ENCODE measurements around the gene ANO6. TPM values are rescaled to one million over a fixed set of nuclear protein-coding genes. Genes with fewer than 3 reads are reported as not detected.

Gene ANO6
- total RNA-seq, 2 donors from 2014 or later, result 25.3 to 27.0 TPM

GRCh38 chr12:45342171-45342570, 126.3 kb downstream of the ANO6 start:
- ATAC-seq (replicated peaks in 1 of 2), result no peak
- Mint-ChIP-seq H3K4me3 (no peak overlapping the region), H3K27me3 (ENCODE audit: low read depth) (no peaks in the 10 kb centered on the region), H3K9me3 (no peaks in the 10 kb centered on the region), H3K36me3 (ENCODE audit: insufficient read depth in 2 of 2) (no peaks in the 10 kb centered on the region), H3K4me1 (ENCODE audit: low read depth) (no peaks in the 10 kb centered on the region), H3K27ac (no peak overlapping the region)
- DNase-seq, result no peak

GRCh38 chr12:45342848-45343247, 127.0 kb downstream of the ANO6 start:
- H3K27ac Mint-ChIP-seq, result no peak overlapping the region
- no peaks in the 10 kb centered on the region for H3K4me1 Mint-ChIP-seq (ENCODE audit: low read depth)
- no peaks in the 10 kb centered on the region for H3K27me3 Mint-ChIP-seq (ENCODE audit: low read depth)
- no peak for DNase-seq
- H3K9me3 Mint-ChIP-seq, result no peaks in the 10 kb centered on the region
- peaks cover 0 to under 1% of the 10 kb centered on the region in 2 donors for H3K36me3 Mint-ChIP-seq (ENCODE audit: insufficient read depth in 2 of 2)
- no peak overlapping the region for H3K4me3 Mint-ChIP-seq
- no peak for ATAC-seq (replicated peaks in 1 of 2)

GRCh38 chr12:45343269-45344051, 127.6 kb downstream of the ANO6 start:
- no peaks in the 10 kb centered on the region for H3K4me1 Mint-ChIP-seq (ENCODE audit: low read depth)
- DNase-seq (no peak), ATAC-seq (replicated peaks in 1 of 2) (peak in 1 of 2 donors; percentile 60)
- H3K27me3 Mint-ChIP-seq (ENCODE audit: low read depth), result no peaks in the 10 kb centered on the region
- H3K27ac Mint-ChIP-seq, result no peak overlapping the region
- H3K9me3 Mint-ChIP-seq, result no peaks in the 10 kb centered on the region
- H3K4me3 Mint-ChIP-seq, result no peak overlapping the region
- peaks cover 0 to 2% of the 10 kb centered on the region in 2 donors for H3K36me3 Mint-ChIP-seq (ENCODE audit: insufficient read depth in 2 of 2)

- DNase-seq (no peak), ATAC-seq (replicated peaks in 1 of 2) (no peak)
- Mint-ChIP-seq H3K27me3 (ENCODE audit: low read depth) (no peaks in the 10 kb centered on the region), H3K9me3 (no peaks in the 10 kb centered on the region), H3K27ac (peak overlapping the region; percentile 57), H3K36me3 (ENCODE audit: insufficient read depth in 2 of 2) (peaks cover 8 to 9% of the 10 kb centered on the region in 2 donors), H3K4me3 (no peak overlapping the region), H3K4me1 (ENCODE audit: low read depth) (no peaks in the 10 kb centered on the region)
Measured at GRCh38 chr12:45348311-45348710, 132.4 kb downstream of the ANO6 start.

GRCh38 chr12:45348986-45349385, 133.1 kb downstream of the ANO6 start:
- Mint-ChIP-seq H3K27ac (no peak overlapping the region), H3K4me3 (no peak overlapping the region), H3K27me3 (ENCODE audit: low read depth) (no peaks in the 10 kb centered on the region), H3K36me3 (ENCODE audit: insufficient read depth in 2 of 2) (peaks cover 8 to 9% of the 10 kb centered on the region in 2 donors), H3K9me3 (no peaks in the 10 kb centered on the region), H3K4me1 (ENCODE audit: low read depth) (peaks cover 5% of the 10 kb centered on the region)
- ATAC-seq (replicated peaks in 1 of 2) (no peak), DNase-seq (no peak)

GRCh38 chr12:45349916-45350315, 134.0 kb downstream of the ANO6 start:
- H3K9me3 Mint-ChIP-seq, result no peaks in the 10 kb centered on the region
- peaks cover 11% of the 10 kb centered on the region for H3K4me1 Mint-ChIP-seq (ENCODE audit: low read depth)
- no peak for ATAC-seq (replicated peaks in 1 of 2)
- no peak for DNase-seq
- H3K36me3 Mint-ChIP-seq (ENCODE audit: insufficient read depth in 2 of 2), result peaks cover 8 to 9% of the 10 kb centered on the region in 2 donors
- no peak overlapping the region for H3K27ac Mint-ChIP-seq
- no peaks in the 10 kb centered on the region for H3K27me3 Mint-ChIP-seq (ENCODE audit: low read depth)
- H3K4me3 Mint-ChIP-seq, result no peak overlapping the region

- no peak overlapping the region for H3K27ac Mint-ChIP-seq
- no peaks in the 10 kb centered on the region for H3K27me3 Mint-ChIP-seq (ENCODE audit: low read depth)
- ATAC-seq (replicated peaks in 1 of 2) (no peak), DNase-seq (no peak)
- H3K36me3 Mint-ChIP-seq (ENCODE audit: insufficient read depth in 2 of 2), result peaks cover 8 to 9% of the 10 kb centered on the region in 2 donors
- no peak overlapping the region for H3K4me3 Mint-ChIP-seq
- H3K9me3 Mint-ChIP-seq, result no peaks in the 10 kb centered on the region
- peaks cover 15% of the 10 kb centered on the region for H3K4me1 Mint-ChIP-seq (ENCODE audit: low read depth)
Measured at GRCh38 chr12:45350861-45351260, 135.0 kb downstream of the ANO6 start.

GRCh38 chr12:45351921-45352670, 136.2 kb downstream of the ANO6 start:
- no peaks in the 10 kb centered on the region for H3K27me3 Mint-ChIP-seq (ENCODE audit: low read depth)

GRCh38 chr12:45353944-45354343, 138.0 kb downstream of the ANO6 start:
- Mint-ChIP-seq H3K27me3 (ENCODE audit: low read depth) (no peaks in the 10 kb centered on the region), H3K27ac (peak overlapping the region; percentile 18), H3K9me3 (no peaks in the 10 kb centered on the region), H3K36me3 (ENCODE audit: insufficient read depth in 2 of 2) (peaks cover 8 to 9% of the 10 kb centered on the region in 2 donors), H3K4me1 (ENCODE audit: low read depth) (peaks cover 15% of the 10 kb centered on the region), H3K4me3 (no peak overlapping the region)
- ATAC-seq (replicated peaks in 1 of 2) (no peak), DNase-seq (no peak)

More at GRCh38 chr12:45351921-45352670, 136.2 kb downstream of the ANO6 start:
- Mint-ChIP-seq H3K4me1 (ENCODE audit: low read depth) (peaks cover 15% of the 10 kb centered on the region), H3K36me3 (ENCODE audit: insufficient read depth in 2 of 2) (peaks cover 8 to 9% of the 10 kb centered on the region in 2 donors), H3K9me3 (no peaks in the 10 kb centered on the region), H3K27ac (no peak overlapping the region), H3K4me3 (no peak overlapping the region)
- DNase-seq (no peak), ATAC-seq (replicated peaks in 1 of 2) (no peak)

- H3K9me3 Mint-ChIP-seq, result no peaks in the 10 kb centered on the region
- peak overlapping the region; percentile 18 for H3K27ac Mint-ChIP-seq
- peaks cover 8 to 11% of the 10 kb centered on the region in 2 donors for H3K36me3 Mint-ChIP-seq (ENCODE audit: insufficient read depth in 2 of 2)
- DNase-seq (no peak), ATAC-seq (replicated peaks in 1 of 2) (no peak)
- peaks cover 15% of the 10 kb centered on the region for H3K4me1 Mint-ChIP-seq (ENCODE audit: low read depth)
- H3K27me3 Mint-ChIP-seq (ENCODE audit: low read depth), result no peaks in the 10 kb centered on the region
- H3K4me3 Mint-ChIP-seq, result no peak overlapping the region
Measured at GRCh38 chr12:45354399-45354798, 138.5 kb downstream of the ANO6 start.

GRCh38 chr12:45355730-45356129, 139.8 kb downstream of the ANO6 start:
- Mint-ChIP-seq H3K4me1 (ENCODE audit: low read depth) (peaks cover 15% of the 10 kb centered on the region), H3K4me3 (no peak overlapping the region), H3K36me3 (ENCODE audit: insufficient read depth in 2 of 2) (peaks cover 11 to 14% of the 10 kb centered on the region in 2 donors), H3K27ac (no peak overlapping the region), H3K9me3 (no peaks in the 10 kb centered on the region), H3K27me3 (ENCODE audit: low read depth) (no peaks in the 10 kb centered on the region)
- no peak for DNase-seq
- no peak for ATAC-seq (replicated peaks in 1 of 2)

GRCh38 chr12:45356822-45357538, 141.1 kb downstream of the ANO6 start:
- peaks cover 0 to 4% of the 10 kb centered on the region in 2 donors for H3K9me3 Mint-ChIP-seq
- no peak overlapping the region for H3K27ac Mint-ChIP-seq
- no peak overlapping the region for H3K4me3 Mint-ChIP-seq
- ATAC-seq (replicated peaks in 1 of 2) (no peak), DNase-seq (no peak)
- no peaks in the 10 kb centered on the region for H3K27me3 Mint-ChIP-seq (ENCODE audit: low read depth)
- H3K4me1 Mint-ChIP-seq (ENCODE audit: low read depth), result peaks cover 15% of the 10 kb centered on the region
- peaks cover 8 to 15% of the 10 kb centered on the region in 2 donors for H3K36me3 Mint-ChIP-seq (ENCODE audit: insufficient read depth in 2 of 2)
